ENCODE data around the gene ACSF3. TPM values are rescaled to one million over a fixed set of nuclear protein-coding genes. Genes with fewer than 3 reads are reported as not detected.

ACSF3 gene
- total RNA-seq, 4 donors from 2014 or later: 17.8 to 20.7 (median 19.4) TPM

DNA sequence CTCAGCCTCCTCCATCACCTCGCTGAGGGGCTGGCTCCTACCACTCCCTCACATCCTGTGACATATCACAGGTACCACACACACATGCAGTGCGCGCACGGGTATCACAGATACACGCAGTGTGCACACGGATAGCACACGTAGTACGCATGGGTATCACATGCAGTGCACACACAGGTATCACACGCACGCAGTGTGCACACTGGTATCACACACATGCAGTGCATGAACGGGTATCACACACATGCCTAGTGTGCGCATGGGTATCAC lies 30.1 kb downstream of the ACSF3 start:
- Histone ChIP-seq H3K4me1 (no peaks in the 10 kb centered on the region), H3K4me3 (no peak overlapping the region), H3K27me3 (no peaks in the 10 kb centered on the region), H3K27ac (no peak overlapping the region), H3K9me3 (no peaks in the 10 kb centered on the region), H3K36me3 (peaks cover 0 to 42% of the 10 kb centered on the region in 2 donors)
- ATAC-seq: no peak
- TF ChIP-seq, protein P1, sequence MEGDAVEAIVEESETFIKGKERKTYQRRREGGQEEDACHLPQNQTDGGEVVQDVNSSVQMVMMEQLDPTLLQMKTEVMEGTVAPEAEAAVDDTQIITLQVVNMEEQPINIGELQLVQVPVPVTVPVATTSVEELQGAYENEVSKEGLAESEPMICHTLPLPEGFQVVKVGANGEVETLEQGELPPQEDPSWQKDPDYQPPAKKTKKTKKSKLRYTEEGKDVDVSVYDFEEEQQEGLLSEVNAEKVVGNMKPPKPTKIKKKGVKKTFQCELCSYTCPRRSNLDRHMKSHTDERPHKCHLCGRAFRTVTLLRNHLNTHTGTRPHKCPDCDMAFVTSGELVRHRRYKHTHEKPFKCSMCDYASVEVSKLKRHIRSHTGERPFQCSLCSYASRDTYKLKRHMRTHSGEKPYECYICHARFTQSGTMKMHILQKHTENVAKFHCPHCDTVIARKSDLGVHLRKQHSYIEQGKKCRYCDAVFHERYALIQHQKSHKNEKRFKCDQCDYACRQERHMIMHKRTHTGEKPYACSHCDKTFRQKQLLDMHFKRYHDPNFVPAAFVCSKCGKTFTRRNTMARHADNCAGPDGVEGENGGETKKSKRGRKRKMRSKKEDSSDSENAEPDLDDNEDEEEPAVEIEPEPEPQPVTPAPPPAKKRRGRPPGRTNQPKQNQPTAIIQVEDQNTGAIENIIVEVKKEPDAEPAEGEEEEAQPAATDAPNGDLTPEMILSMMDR (IDR thresholded peaks at IDR 0.05 in 4 of 5, conservative IDR thresholded peaks at IDR 0.05 in 1 of 5): no peak
- no peak for TF ChIP-seq POLR2A (IDR thresholded peaks at IDR 0.05)
- in situ Hi-C loops (cut with MboI; ENCODE audit: low sequenced_read_pairs in 4 of 4) (no loop called here), intact Hi-C loops (cut with DNase I; ENCODE audit: low total_unique reads) (no loop called here)
- DNase-seq: no peak

DNA sequence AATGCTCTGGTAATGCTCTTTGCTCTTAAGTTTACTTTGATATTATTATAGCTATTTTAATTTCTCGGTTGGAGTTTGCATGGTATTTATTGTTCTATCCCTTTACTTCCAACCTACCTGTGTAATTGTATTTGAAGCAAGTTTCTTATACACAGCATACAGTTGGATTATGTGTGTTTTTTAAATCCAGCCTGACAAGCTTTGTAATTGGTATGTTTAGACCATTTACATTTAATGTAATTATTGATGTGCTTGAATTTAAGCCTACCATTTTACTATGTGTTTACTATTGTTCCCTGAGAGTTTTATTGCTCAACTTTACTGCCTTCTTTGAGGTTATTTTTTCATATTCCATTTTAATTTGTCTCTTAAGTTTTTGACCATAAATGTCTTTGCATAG lies 35.7 kb downstream of the ACSF3 start:
- peaks cover 0 to 41% of the 10 kb centered on the region in 2 donors for H3K36me3 ChIP-seq
- no peaks in the 10 kb centered on the region for H3K27me3 ChIP-seq
- DNase-seq (no peak), ATAC-seq (no peak)
- in situ Hi-C loops (cut with MboI; ENCODE audit: low sequenced_read_pairs in 4 of 4): no loop called here
- no peaks in the 10 kb centered on the region for H3K9me3 ChIP-seq
- H3K4me3 ChIP-seq: no peak overlapping the region
- no peaks in the 10 kb centered on the region for H3K4me1 ChIP-seq
- no peak for TF ChIP-seq POLR2A (IDR thresholded peaks at IDR 0.05)
- TF ChIP-seq, protein P1 (IDR thresholded peaks at IDR 0.05 in 4 of 5, conservative IDR thresholded peaks at IDR 0.05 in 1 of 5): no peak
- H3K27ac ChIP-seq: no peak overlapping the region
- intact Hi-C loops (cut with DNase I; ENCODE audit: low total_unique reads): no loop called here

DNA sequence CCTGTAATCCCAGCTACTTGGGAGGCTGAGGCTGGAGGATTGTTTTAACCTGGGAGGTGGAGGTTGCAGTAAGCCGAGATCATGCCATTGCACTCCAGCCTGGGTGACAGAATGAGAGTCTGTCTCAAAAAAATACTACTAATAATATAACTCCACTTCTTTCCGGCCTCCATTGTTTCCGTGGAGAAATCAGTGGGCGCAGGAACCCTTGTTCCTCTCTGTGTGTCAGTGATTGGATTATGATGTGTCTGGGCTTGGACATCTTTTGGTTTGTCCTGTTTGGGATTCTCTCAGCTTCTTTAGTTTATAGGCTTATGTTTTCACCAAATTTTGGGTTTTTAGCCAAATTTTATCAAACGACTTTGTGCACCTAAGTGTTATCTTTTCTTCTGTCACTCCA lies 36.8 kb downstream of the ACSF3 start:
- Histone ChIP-seq H3K27ac (no peak overlapping the region), H3K4me1 (no peaks in the 10 kb centered on the region), H3K27me3 (no peaks in the 10 kb centered on the region), H3K4me3 (no peak overlapping the region), H3K36me3 (peaks cover 0 to 41% of the 10 kb centered on the region in 2 donors), H3K9me3 (no peaks in the 10 kb centered on the region)
- DNase-seq (no peak), ATAC-seq (no peak)
- in situ Hi-C loops (cut with MboI; ENCODE audit: low sequenced_read_pairs in 4 of 4) (no loop called here), intact Hi-C loops (cut with DNase I; ENCODE audit: low total_unique reads) (no loop called here)
- no peak for TF ChIP-seq POLR2A (IDR thresholded peaks at IDR 0.05)

DNA sequence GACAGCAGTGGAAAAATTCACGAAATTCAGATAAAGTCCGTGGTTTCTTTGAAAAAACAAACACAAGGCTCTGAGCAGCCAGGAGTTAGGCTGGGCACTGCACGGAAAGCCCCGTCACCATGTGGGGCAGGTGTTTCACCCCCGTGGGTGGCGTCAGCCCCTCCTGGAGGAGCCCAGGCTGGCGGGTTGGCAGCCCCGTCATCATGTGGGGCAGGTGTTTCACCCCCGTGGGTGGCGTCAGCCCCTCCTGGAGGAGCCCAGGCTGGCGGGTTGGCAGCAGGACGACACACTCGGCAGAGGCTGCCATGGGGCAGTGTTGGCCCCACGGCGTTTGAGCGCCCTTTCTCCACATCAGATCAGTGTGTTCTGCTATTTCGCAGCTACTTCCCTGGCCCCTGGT lies 38.1 kb downstream of the ACSF3 start:
- no peak overlapping the region for H3K27ac ChIP-seq
- intact Hi-C loops (cut with DNase I; ENCODE audit: low total_unique reads): no loop called here
- peaks cover 0 to 39% of the 10 kb centered on the region in 2 donors for H3K36me3 ChIP-seq
- TF ChIP-seq, protein P1 (IDR thresholded peaks at IDR 0.05 in 4 of 5, conservative IDR thresholded peaks at IDR 0.05 in 1 of 5): no peak
- no peak for TF ChIP-seq POLR2A (IDR thresholded peaks at IDR 0.05)
- no peak overlapping the region for H3K4me3 ChIP-seq
- ATAC-seq: no peak
- H3K27me3 ChIP-seq: no peaks in the 10 kb centered on the region
- DNase-seq: no peak
- in situ Hi-C loops (cut with MboI; ENCODE audit: low sequenced_read_pairs in 4 of 4): no loop called here
- no peaks in the 10 kb centered on the region for H3K4me1 ChIP-seq
- no peaks in the 10 kb centered on the region for H3K9me3 ChIP-seq

DNA sequence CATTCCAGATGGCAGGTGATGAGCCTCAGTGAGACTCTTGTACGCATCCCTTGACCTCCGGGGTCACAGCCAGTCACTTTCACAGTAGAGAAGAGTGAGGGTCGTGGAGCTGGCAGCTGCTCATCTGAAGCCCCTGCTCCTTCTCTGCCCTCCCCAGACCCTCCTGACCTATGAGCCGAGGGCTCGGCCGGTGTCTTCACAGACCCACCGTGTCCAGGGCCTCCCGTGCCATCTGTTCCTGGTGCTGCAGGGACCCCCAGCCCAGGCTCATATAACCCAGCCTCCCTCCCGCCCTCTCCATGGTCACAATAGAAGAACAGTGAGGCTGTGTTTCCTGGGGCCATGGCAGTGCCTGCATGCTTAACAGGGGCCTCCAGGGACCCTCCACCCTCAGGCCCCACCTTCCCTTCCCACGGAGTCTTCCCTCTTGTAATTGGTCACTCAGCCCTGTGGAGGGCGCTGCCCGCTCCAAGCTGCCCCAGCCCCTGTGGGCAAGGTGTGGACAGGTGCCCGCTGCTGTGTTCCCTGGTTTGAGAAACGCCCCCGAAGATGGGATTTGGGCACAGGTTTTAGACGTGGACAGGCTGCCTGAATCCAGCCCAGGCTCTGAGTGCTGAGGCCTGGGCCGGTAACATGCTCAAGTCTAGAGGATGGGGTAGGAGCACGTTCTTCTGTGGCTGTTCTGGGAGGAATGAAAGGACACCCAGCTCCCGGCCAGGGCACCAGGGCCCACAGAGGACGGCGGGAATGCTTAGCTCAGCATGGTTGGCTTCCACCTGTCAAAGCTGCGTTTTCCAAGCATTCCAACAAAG lies 38.7 kb downstream of the ACSF3 start:
- no peaks in the 10 kb centered on the region for H3K27me3 ChIP-seq
- TF ChIP-seq POLR2A (IDR thresholded peaks at IDR 0.05): no peak
- TF ChIP-seq, protein P1 (IDR thresholded peaks at IDR 0.05 in 4 of 5, conservative IDR thresholded peaks at IDR 0.05 in 1 of 5): no peak
- no peak overlapping the region for H3K4me3 ChIP-seq
- intact Hi-C loops (cut with DNase I; ENCODE audit: low total_unique reads): no loop called here
- DNase-seq (no peak), ATAC-seq (no peak)
- H3K36me3 ChIP-seq: peaks cover 0 to 42% of the 10 kb centered on the region in 2 donors
- H3K4me1 ChIP-seq: no peaks in the 10 kb centered on the region
- no peaks in the 10 kb centered on the region for H3K9me3 ChIP-seq
- in situ Hi-C loops (cut with MboI; ENCODE audit: low sequenced_read_pairs in 4 of 4): no loop called here
- H3K27ac ChIP-seq: no peak overlapping the region

Measured in gastrocnemius medialis (tissue), 4 donors.